HEK293 (cell line): ENCODE data around the gene GDPD3.

Source experiments
- CTCF ChIP-seq: fragments of 450-650 bp; formaldehyde crosslinking; IDR thresholded peaks from 2 replicates; pipeline ENCODE4 v1.5.1; 2016; ENCODE audit warnings: missing biosample characterization, missing genetic modification characterization
- ELK4 ChIP-seq: IDR thresholded peaks from 2 replicates; pipeline ENCODE4 v1.6.1; 2011; ENCODE audit warnings: mild to moderate bottlenecking, low read depth, low read length, borderline replicate concordance
- GLI2 ChIP-seq: fragments of 450-650 bp; formaldehyde crosslinking; IDR thresholded peaks from 2 replicates; pipeline ENCODE4; 2017; ENCODE audit warnings: missing biosample characterization, missing genetic modification characterization, low read depth, borderline replicate concordance
- GLIS2 ChIP-seq: fragments of 450-650 bp; formaldehyde crosslinking; IDR thresholded peaks from 2 replicates; pipeline ENCODE4 v1.5.1; 2016; ENCODE audit warnings: missing biosample characterization, missing genetic modification characterization
- IKZF3 ChIP-seq: fragments of 450-650 bp; IDR thresholded peaks from 2 replicates; pipeline ENCODE4 v1.5.0; 2018; ENCODE audit warnings: missing biosample characterization, mild to moderate bottlenecking, missing genetic modification characterization, moderate library complexity
- KLF17 ChIP-seq: fragments of 450-650 bp; formaldehyde crosslinking; IDR thresholded peaks from 2 replicates; pipeline ENCODE4 v1.5.1; 2016; ENCODE audit warnings: missing biosample characterization, missing genetic modification characterization
- KLF9 ChIP-seq: fragments of 450-650 bp; formaldehyde crosslinking; IDR thresholded peaks from 2 replicates; pipeline ENCODE4 v1.5.1; 2016; ENCODE audit warnings: missing biosample characterization, missing genetic modification characterization, low read depth
- MEIS1 ChIP-seq: sonication (generic); formaldehyde crosslinking; IDR thresholded peaks from 2 replicates; pipeline ENCODE4 v1.8.1; 2022; ENCODE audit warnings: missing genetic modification reagents, mild to moderate bottlenecking, borderline replicate concordance
- PATZ1 ChIP-seq: fragments of 450-650 bp; formaldehyde crosslinking; IDR thresholded peaks from 2 replicates; pipeline ENCODE4 v1.5.1; 2016; ENCODE audit warnings: missing biosample characterization, missing genetic modification characterization
- REPIN1 ChIP-seq: fragments of 450-650 bp; formaldehyde crosslinking; IDR thresholded peaks from 2 replicates; pipeline ENCODE4 v1.5.1; 2017; ENCODE audit warnings: missing biosample characterization, missing genetic modification characterization, low read depth
- SCRT1 ChIP-seq: fragments of 450-650 bp; formaldehyde crosslinking; IDR thresholded peaks from 2 replicates; pipeline ENCODE4 v1.5.1; 2016; ENCODE audit warnings: missing biosample characterization, missing genetic modification characterization, borderline replicate concordance
- ZBTB6 ChIP-seq: fragments of 450-650 bp; formaldehyde crosslinking; IDR thresholded peaks from 2 replicates; pipeline ENCODE4 v1.5.1; 2017; ENCODE audit warnings: missing biosample characterization, missing genetic modification characterization
- ZIC2 ChIP-seq: fragments of 450-650 bp; formaldehyde crosslinking; IDR thresholded peaks from 2 replicates; pipeline ENCODE4 v1.5.1; 2016; ENCODE audit warnings: missing biosample characterization, missing genetic modification characterization
- ZNF133 ChIP-seq: fragments of 450-650 bp; formaldehyde crosslinking; IDR thresholded peaks from 2 replicates; pipeline ENCODE4 v1.5.1; 2016; ENCODE audit warnings: missing biosample characterization, missing genetic modification characterization
- ZNF138 ChIP-seq: fragments of 450-650 bp; formaldehyde crosslinking; IDR thresholded peaks from 2 replicates; pipeline ENCODE4 v1.5.1; 2016; ENCODE audit warnings: missing biosample characterization, missing genetic modification characterization, borderline replicate concordance
- ZNF146 ChIP-seq: fragments of 450-650 bp; formaldehyde crosslinking; IDR thresholded peaks from 2 replicates; pipeline ENCODE4 v1.5.1; 2016; ENCODE audit warnings: missing biosample characterization, missing genetic modification characterization
- ZNF18 ChIP-seq: fragments of 450-650 bp; formaldehyde crosslinking; IDR thresholded peaks from 2 replicates; pipeline ENCODE4 v1.5.1; 2016; ENCODE audit warnings: missing biosample characterization, missing genetic modification characterization
- ZNF2 ChIP-seq: fragments of 450-650 bp; formaldehyde crosslinking; IDR thresholded peaks from 2 replicates; pipeline ENCODE4 v1.5.1; 2016; ENCODE audit warnings: missing biosample characterization, missing genetic modification characterization
- ZNF23 ChIP-seq: fragments of 450-650 bp; formaldehyde crosslinking; IDR thresholded peaks from 2 replicates; pipeline ENCODE4 v1.5.1; 2016; ENCODE audit warnings: missing biosample characterization, missing genetic modification characterization, borderline replicate concordance
- ZNF394 ChIP-seq: fragments of 450-650 bp; formaldehyde crosslinking; IDR thresholded peaks from 2 replicates; pipeline ENCODE4 v1.5.1; 2016; ENCODE audit warnings: missing biosample characterization, missing genetic modification characterization, mild to moderate bottlenecking, moderate library complexity, borderline replicate concordance
- ZNF473 ChIP-seq: fragments of 450-650 bp; formaldehyde crosslinking; IDR thresholded peaks from 2 replicates; pipeline ENCODE4 v1.5.1; 2017; ENCODE audit warnings: missing biosample characterization, missing genetic modification characterization
- ZNF530 ChIP-seq: fragments of 450-650 bp; formaldehyde crosslinking; IDR thresholded peaks from 2 replicates; pipeline ENCODE4 v1.5.1; 2016; ENCODE audit warnings: low read depth, missing biosample characterization, missing genetic modification characterization
- ZNF549 ChIP-seq: fragments of 450-650 bp; IDR thresholded peaks from 2 replicates; pipeline ENCODE4 v1.5.1; 2018; ENCODE audit warnings: missing biosample characterization, missing genetic modification characterization, mild to moderate bottlenecking, inconsistent platforms, moderate library complexity
- ZNF623 ChIP-seq: fragments of 450-650 bp; formaldehyde crosslinking; IDR thresholded peaks from 2 replicates; pipeline ENCODE4 v1.5.1; 2016; ENCODE audit warnings: missing biosample characterization, missing genetic modification characterization
- ZNF654 ChIP-seq: fragments of 450-650 bp; formaldehyde crosslinking; IDR thresholded peaks from 2 replicates; pipeline ENCODE4 v1.5.1; 2016; ENCODE audit warnings: low read depth, missing biosample characterization, missing genetic modification characterization
- ZNF670 ChIP-seq: fragments of 450-650 bp; formaldehyde crosslinking; IDR thresholded peaks from 2 replicates; pipeline ENCODE4 v1.5.1; 2016; ENCODE audit warnings: missing biosample characterization, missing genetic modification characterization, low read depth
- ZNF76 ChIP-seq: fragments of 450-650 bp; formaldehyde crosslinking; IDR thresholded peaks from 2 replicates; pipeline ENCODE4; 2016; ENCODE audit warnings: low read depth, missing biosample characterization, missing genetic modification characterization, borderline replicate concordance
- ZNF791 ChIP-seq: fragments of 450-650 bp; formaldehyde crosslinking; IDR thresholded peaks from 2 replicates; pipeline ENCODE4 v1.5.1; 2016; ENCODE audit warnings: missing biosample characterization, missing genetic modification characterization
- ZSCAN18 ChIP-seq: fragments of 450-650 bp; formaldehyde crosslinking; IDR thresholded peaks from 2 replicates; pipeline ENCODE4 v1.5.1; 2016; ENCODE audit warnings: missing biosample characterization, missing genetic modification characterization

The GDPD3 gene

GRCh38 chr16:30091474-30092372 lies 21.6 kb downstream of the GDPD3 start, which contains the start of gene TBX6 (continued):
- TF ChIP-seq CTCF (tag by site-specific recombination) (peak; percentile 98), ZNF138 (tag by site-specific recombination) (no peak), ZNF473 (tag by site-specific recombination) (no peak), ZIC2 (peak; percentile 74), SCRT1 (no peak), ZNF2 (peak; percentile 40; the same call in 1 of the 2 replicates), MEIS1 (no peak), GLIS2 (tag by site-specific recombination) (peak; percentile 95), IKZF3 (tag by site-specific recombination) (no peak), ZNF654 (tag by site-specific recombination) (peak; percentile 58), REPIN1 (tag by site-specific recombination) (no peak), ELK4 (no peak), ZNF133 (tag by site-specific recombination) (no peak), KLF9 (tag by site-specific recombination) (peak; percentile 48; the same call in 1 of the 2 replicates), ZNF76 (peak; percentile 100), GLI2 (tag by site-specific recombination) (no peak), ZNF146 (peak; percentile 17; the same call in 1 of the 2 replicates), ZNF530 (tag by site-specific recombination) (no peak), ZSCAN18 (tag by site-specific recombination) (no peak), ZBTB6 (tag by site-specific recombination) (peak; percentile 40; the same call in 1 of the 2 replicates), ZNF670 (tag by site-specific recombination) (no peak), KLF17 (tag by site-specific recombination) (no peak), ZNF549 (no peak), ZNF623 (no peak), ZNF791 (tag by site-specific recombination) (no peak), ZNF23 (tag by site-specific recombination) (no peak), ZNF394 (tag by site-specific recombination) (no peak), PATZ1 (tag by site-specific recombination) (peak; percentile 36; the same call in 1 of the 2 replicates), ZNF18 (no peak)
